GM18511 (cell line): ENCODE results near the gene PSEN2.
"Not testable (repeated sequence)": the region's sequence is repeated elsewhere in the genome, so short reads cannot be mapped to it uniquely, and the experiment has no call there.

Experiments
- ATAC-seq: cut with Tn5 transposase; IDR thresholded peaks from one replicate; pipeline ENCODE4 v1.9.1; 2021; ENCODE audit warnings: mild to moderate bottlenecking, moderate library complexity; ENCODE audit not compliant: unreplicated experiment

The PSEN2 gene

GRCh38 chr1:226908913-226909312, 38.5 kb downstream of the PSEN2 start:
- no peak for ATAC-seq

GRCh38 chr1:226912587-226913176, 42.3 kb downstream of the PSEN2 start:
- ATAC-seq: peak; percentile 75

- no peak for ATAC-seq
Observed at GRCh38 chr1:226915672-226915995, 45.2 kb downstream of the PSEN2 start.

GRCh38 chr1:226916497-226916896, 46.1 kb downstream of the PSEN2 start:
- ATAC-seq: no peak

GRCh38 chr1:226919587-226919986, 49.2 kb downstream of the PSEN2 start:
- no peak for ATAC-seq

GRCh38 chr1:226919995-226920394, 49.6 kb downstream of the PSEN2 start:
- ATAC-seq: no peak

- no peak for ATAC-seq
Observed at GRCh38 chr1:226920446-226920894, 50.1 kb downstream of the PSEN2 start.

GRCh38 chr1:226921504-226921903, 51.1 kb downstream of the PSEN2 start:
- ATAC-seq: no peak

GRCh38 chr1:226929260-226930111, 59.1 kb downstream of the PSEN2 start:
- ATAC-seq: not testable (repeated sequence)

GRCh38 chr1:226934483-226935237, 64.2 kb downstream of the PSEN2 start:
- no peak for ATAC-seq

- no peak for ATAC-seq
Observed at GRCh38 chr1:226937940-226938725, 67.7 kb downstream of the PSEN2 start.

- ATAC-seq: no peak
Observed at GRCh38 chr1:226938903-226939437, 68.6 kb downstream of the PSEN2 start.

- peak; percentile 45 for ATAC-seq
Observed at GRCh38 chr1:226939438-226940028, 69.1 kb downstream of the PSEN2 start.

GRCh38 chr1:226940029-226940805, 69.8 kb downstream of the PSEN2 start, which contains the start of gene COQ8A:
Gene COQ8A, plus strand, starts transcription at chr1:226940294. Its CDS starts 21,092 bp downstream, at chr1:226961386.
- peak; percentile 96 for ATAC-seq

- no peak for ATAC-seq
Observed at GRCh38 chr1:226940806-226941067, 70.3 kb downstream of the PSEN2 start.

- no peak for ATAC-seq
Observed at GRCh38 chr1:226942392-226942791, 72.0 kb downstream of the PSEN2 start.

- ATAC-seq: no peak
Observed at GRCh38 chr1:226943156-226943555, 72.7 kb downstream of the PSEN2 start.

GRCh38 chr1:226943927-226944326, 73.5 kb downstream of the PSEN2 start:
- ATAC-seq: no peak

- no peak for ATAC-seq
Observed at GRCh38 chr1:226945106-226945857, 74.9 kb downstream of the PSEN2 start.
